GM21381 (cell line): ENCODE results near the gene ZFYVE21.

Experiments
- ATAC-seq: cut with Tn5 transposase; IDR thresholded peaks from one replicate; pipeline ENCODE4 v1.9.1; 2021; ENCODE audit warnings: mild to moderate bottlenecking, moderate library complexity; ENCODE audit not compliant: unreplicated experiment

ZFYVE21 gene

GRCh38 chr14:103721334-103722120, 5.9 kb downstream of the ZFYVE21 start:
- ATAC-seq, result no peak

- ATAC-seq, result no peak
Observed at GRCh38 chr14:103723748-103724081, 8.1 kb downstream of the ZFYVE21 start.

GRCh38 chr14:103724116-103724515, 8.5 kb downstream of the ZFYVE21 start:
- no peak for ATAC-seq

- no peak for ATAC-seq
Observed at GRCh38 chr14:103725001-103725682, 9.5 kb downstream of the ZFYVE21 start.

- no peak for ATAC-seq
Observed at GRCh38 chr14:103725739-103726395, 10.3 kb downstream of the ZFYVE21 start.

GRCh38 chr14:103726474-103726873, 10.9 kb downstream of the ZFYVE21 start:
- no peak for ATAC-seq

GRCh38 chr14:103727313-103727980, 11.8 kb downstream of the ZFYVE21 start:
- no peak for ATAC-seq

GRCh38 chr14:103728141-103728540, 12.5 kb downstream of the ZFYVE21 start:
- ATAC-seq, result no peak

- no peak for ATAC-seq
Observed at GRCh38 chr14:103728721-103729120, 13.1 kb downstream of the ZFYVE21 start.

GRCh38 chr14:103729496-103730448, 14.2 kb downstream of the ZFYVE21 start:
- ATAC-seq, result no peak

- no peak for ATAC-seq
Observed at GRCh38 chr14:103730490-103731035, 15.0 kb downstream of the ZFYVE21 start.

- ATAC-seq, result no peak
Observed at GRCh38 chr14:103731481-103731880, 15.9 kb downstream of the ZFYVE21 start.

- ATAC-seq, result no peak
Observed at GRCh38 chr14:103731916-103732867, 16.6 kb downstream of the ZFYVE21 start.

GRCh38 chr14:103732868-103733620, 17.4 kb downstream of the ZFYVE21 start:
- no peak for ATAC-seq

GRCh38 chr14:103733651-103734050, 18.0 kb downstream of the ZFYVE21 start:
- no peak for ATAC-seq

GRCh38 chr14:103734081-103734888, 18.7 kb downstream of the ZFYVE21 start:
- no peak for ATAC-seq

- no peak for ATAC-seq
Observed at GRCh38 chr14:103735022-103735421, 19.4 kb downstream of the ZFYVE21 start.
